K562 (cell line): ENCODE measurements around the gene BBLN. TPM values are rescaled to one million over a fixed set of nuclear protein-coding genes. Genes with fewer than 3 reads are reported as not detected.

Experiments used
- BMI1 ChIP-seq: fragments of 150-350 bp; IDR thresholded peaks from 2 replicates; pipeline ENCODE4 v1.6.1; 2014; ENCODE audit warnings: low read length
- CTBP1 ChIP-seq: fragments of 450-650 bp; IDR thresholded peaks from 2 replicates; pipeline ENCODE4 v1.6.1; 2016; ENCODE audit warnings: borderline replicate concordance
- EP400 ChIP-seq: fragments of 450-650 bp; IDR thresholded peaks from 2 replicates; pipeline ENCODE4 v1.6.1; 2017; ENCODE audit warnings: antibody characterized with exemption, mild to moderate bottlenecking, moderate library complexity
- ETV1 ChIP-seq: fragments of 450-650 bp; conservative IDR thresholded peaks from 2 replicates; pipeline ENCODE4 v1.6.1; 2016; ENCODE audit warnings: missing genetic modification characterization, control low read depth, low read depth, missing compliant biosample characterization
- EZH2 ChIP-seq: IDR thresholded peaks from 2 replicates; pipeline ENCODE4 v1.6.1; 2012; ENCODE audit warnings: low read depth, mild to moderate bottlenecking, inconsistent platforms, low read length, borderline replicate concordance
- FOXM1 ChIP-seq, 2 experiments: fragments of 450-650 bp in 1 of 2; sonication (generic) in 1 of 2; formaldehyde crosslinking in 1 of 2; IDR thresholded peaks; 2 replicates each; pipeline versions ENCODE4 v1.6.1 to v1.9.0; 2017 to 2022; ENCODE audit warnings: low read depth in 2 of 2, mild to moderate bottlenecking in 2 of 2, missing genetic modification reagents in 1 of 2, moderate library complexity in 1 of 2
- GATAD2A ChIP-seq: fragments of 450-650 bp; IDR thresholded peaks from 2 replicates; pipeline ENCODE4 v1.6.1; 2017
- KDM4B ChIP-seq, 2 experiments: fragments of 450-650 bp in 1 of 2; sonication (generic) in 1 of 2; IDR thresholded peaks; 2 replicates each; pipeline ENCODE4 v1.6.1; 2016 to 2017; ENCODE audit warnings: borderline replicate concordance in 2 of 2, antibody characterized with exemption in 1 of 2, low read depth in 1 of 2, mild to moderate bottlenecking in 1 of 2
- MAX ChIP-seq: sonication (generic); formaldehyde crosslinking; IDR thresholded peaks from 2 replicates; pipeline ENCODE4 v1.9.0; 2022; ENCODE audit warnings: mild to moderate bottlenecking, missing genetic modification reagents
- NCOR1 ChIP-seq: fragments of 450-650 bp; IDR thresholded peaks from 2 replicates; pipeline ENCODE4 v1.6.1; 2016; ENCODE audit warnings: mild to moderate bottlenecking, moderate library complexity
- OTX1 ChIP-seq: fragments of 450-650 bp; formaldehyde crosslinking; IDR thresholded peaks from 2 replicates; pipeline ENCODE4 v1.4.0; 2022; ENCODE audit warnings: mild to moderate bottlenecking
- POLR2G ChIP-seq: fragments of 200-400 bp; formaldehyde crosslinking; IDR thresholded peaks from 2 replicates; pipeline ENCODE4 v1.6.1; 2017; ENCODE audit warnings: low read depth, mild to moderate bottlenecking, antibody characterized with exemption, low read length, moderate library complexity
- POLR2H ChIP-seq: IDR thresholded peaks from 2 replicates; pipeline ENCODE4 v1.6.1; 2016; ENCODE audit warnings: missing genetic modification characterization, low read depth, mild to moderate bottlenecking, control low read depth, missing compliant biosample characterization, moderate library complexity
- POU5F1 ChIP-seq: fragments of 150-350 bp; IDR thresholded peaks from 2 replicates; pipeline ENCODE4 v1.6.1; 2014; ENCODE audit warnings: borderline replicate concordance, low read length, low read depth, mild to moderate bottlenecking; ENCODE audit not compliant: partially characterized antibody
- RBM25 ChIP-seq: fragments of 200-400 bp; formaldehyde crosslinking; IDR thresholded peaks from 2 replicates; pipeline ENCODE4 v1.6.1; 2018; ENCODE audit warnings: low read length, low read depth, moderate library complexity; ENCODE audit not compliant: severe bottlenecking
- RNF2 ChIP-seq: sonication (generic); IDR thresholded peaks from 2 replicates; pipeline ENCODE4 v1.6.1; 2016
- TCF3 ChIP-seq: sonication (generic); formaldehyde crosslinking; IDR thresholded peaks from 2 replicates; pipeline ENCODE4 v1.4.0; 2020; ENCODE audit warnings: mild to moderate bottlenecking, missing genetic modification reagents
- TFAP4 ChIP-seq: sonication (generic); formaldehyde crosslinking; IDR thresholded peaks from 2 replicates; pipeline ENCODE4 v1.8.0; 2022; ENCODE audit warnings: missing genetic modification reagents, mild to moderate bottlenecking, moderate library complexity, borderline replicate concordance
- ZHX1 ChIP-seq: fragments of 150-350 bp; conservative IDR thresholded peaks from 2 replicates; pipeline ENCODE4 v1.6.1; 2014; ENCODE audit warnings: low read length
- ZKSCAN8 ChIP-seq: fragments of 200-800 bp; sonication (Bioruptor generic); IDR thresholded peaks from 2 replicates; pipeline ENCODE4 v1.6.1; 2016; ENCODE audit warnings: missing genetic modification characterization, missing compliant biosample characterization
- ZNF140 ChIP-seq: fragments of 250-450 bp; sonication (Bioruptor Pico); IDR thresholded peaks from 2 replicates; pipeline ENCODE4 v1.8.0; 2021; ENCODE audit warnings: moderate library complexity, mild to moderate bottlenecking, inconsistent platforms
- ZNF395 ChIP-seq: fragments of 200-800 bp; sonication (Bioruptor generic); IDR thresholded peaks from 2 replicates; pipeline ENCODE4 v1.6.1; 2017; ENCODE audit warnings: missing genetic modification characterization, missing compliant biosample characterization
- ZNF436 ChIP-seq: fragments of 250-450, 450-650 bp; sonication (Bioruptor Pico); formaldehyde crosslinking; IDR thresholded peaks from 2 replicates; pipeline ENCODE4 v1.7.0; 2020; ENCODE audit warnings: mild to moderate bottlenecking
- polyA plus RNA-seq, 8 experiments: library from polyadenylated mRNA; depleted of rRNA in 4 of 8; stranded (reverse) in 5 of 8; unstranded in 3 of 8; fragments of >200 nt; fragmentation: Nextera tagmentation in 2 of 8; fragmentation: Illumina TruSeq in 1 of 8; extraction: Ambion mirVana in 2 of 8; extraction: Trizol in 1 of 8; gene quantifications; 2 replicates each; pipeline versions ENCODE4 v1.2.1 to v1.2.3, GENCODE V29; 2011 to 2014; ENCODE audit warnings: inconsistent platforms in 1 of 8, missing spikeins in 1 of 8
- total RNA-seq, 7 experiments: library from RNA; depleted of rRNA in 6 of 7; stranded (reverse); fragments of >200 nt in 6 of 7; fragmentation: Illumina TruSeq in 2 of 7; extraction: Trizol in 2 of 7; gene quantifications; 2 replicates each; pipeline versions ENCODE4 v1.2.1 to v1.2.3, GENCODE V29; 2011 to 2021; ENCODE audit warnings: low replicate concordance in 1 of 7
- TF ChIP-seq, protein P1 (sequence below): fragments of 250-450 bp; sonication (Bioruptor Pico); IDR thresholded peaks from 2 replicates; pipeline ENCODE4 v1.8.0; 2021; ENCODE audit warnings: mild to moderate bottlenecking, moderate library complexity

Gene BBLN
- total and polyA plus RNA-seq, 9 of the 15 experiments (the other 6 are each of a cell fraction or from before 2014, with no cell fraction given): 4.2 to 331 (median 87.1) TPM

DNA sequence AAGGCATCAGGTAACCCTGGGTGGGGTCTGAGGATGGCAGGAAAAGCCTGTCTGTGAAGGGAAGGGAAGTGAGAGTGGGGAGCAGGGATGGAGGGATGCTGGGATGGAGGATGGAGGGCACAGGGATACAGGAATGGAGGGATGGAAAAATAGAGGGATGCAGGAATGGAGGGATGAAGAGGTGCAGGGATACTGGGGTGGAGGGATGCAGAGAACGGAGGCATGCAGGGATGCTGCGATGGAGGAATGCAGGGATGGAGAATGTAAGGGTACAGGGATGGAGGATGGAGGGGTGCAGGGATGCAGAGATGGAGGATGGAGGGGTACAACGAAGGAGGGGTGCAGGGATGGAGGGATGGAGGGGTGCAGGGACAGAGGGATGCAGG is 41.6 kb upstream of the BBLN start (continued):
- TF ChIP-seq POU5F1: no peak
- no peak for TF ChIP-seq ZNF140 (CRISPR knock-in tag)
- TF ChIP-seq EP400: no peak
- TF ChIP-seq NCOR1: no peak
- no peak for TF ChIP-seq ETV1 (tag)
- no peak for TF ChIP-seq RNF2
- TF ChIP-seq POLR2G: no peak
- TF ChIP-seq, protein P1, sequence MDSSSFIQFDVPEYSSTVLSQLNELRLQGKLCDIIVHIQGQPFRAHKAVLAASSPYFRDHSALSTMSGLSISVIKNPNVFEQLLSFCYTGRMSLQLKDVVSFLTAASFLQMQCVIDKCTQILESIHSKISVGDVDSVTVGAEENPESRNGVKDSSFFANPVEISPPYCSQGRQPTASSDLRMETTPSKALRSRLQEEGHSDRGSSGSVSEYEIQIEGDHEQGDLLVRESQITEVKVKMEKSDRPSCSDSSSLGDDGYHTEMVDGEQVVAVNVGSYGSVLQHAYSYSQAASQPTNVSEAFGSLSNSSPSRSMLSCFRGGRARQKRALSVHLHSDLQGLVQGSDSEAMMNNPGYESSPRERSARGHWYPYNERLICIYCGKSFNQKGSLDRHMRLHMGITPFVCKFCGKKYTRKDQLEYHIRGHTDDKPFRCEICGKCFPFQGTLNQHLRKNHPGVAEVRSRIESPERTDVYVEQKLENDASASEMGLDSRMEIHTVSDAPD (CRISPR knock-in tag): no peak
- TF ChIP-seq MAX (CRISPR knock-in tag): no peak
- no peak for TF ChIP-seq GATAD2A
- TF ChIP-seq CTBP1: peak; percentile 46; the same call in 1 of the 2 replicates
- no peak for TF ChIP-seq POLR2H (tag)
- TF ChIP-seq RBM25: no peak
- no peak for TF ChIP-seq FOXM1 (IDR thresholded peaks at IDR 0.05; ENCODE audit: low read depth)
- TF ChIP-seq FOXM1 (CRISPR knock-in tag; IDR thresholded peaks at IDR 0.05; ENCODE audit: low read depth): no peak
- TF ChIP-seq EZH2: no peak
- no peak for TF ChIP-seq ZNF436
- no peak for TF ChIP-seq KDM4B (IDR thresholded peaks at IDR 0.05; ENCODE audit: borderline replicate concordance in 2 of 2, low read depth in 1 of 2)
- TF ChIP-seq TCF3 (CRISPR knock-in tag): no peak
- TF ChIP-seq BMI1: no peak
- TF ChIP-seq TFAP4: no peak
- TF ChIP-seq ZNF395 (CRISPR knock-in tag): no peak
- TF ChIP-seq ZHX1: no peak
- TF ChIP-seq ZKSCAN8 (CRISPR knock-in tag): no peak
- 0 out of 2 replicates have a peak, but pooled peaks have one; percentile 33 for TF ChIP-seq OTX1 (CRISPR knock-in tag)
